Right atrium auricular region (tissue), 2 donors: Measurements from ENCODE around the gene MANBA. TPM values are rescaled to one million over a fixed set of nuclear protein-coding genes. Genes with fewer than 3 reads are reported as not detected.

Experiments
- DNase-seq: peaks from one replicate; pipeline ENCODE4 v3.0.0-alpha.2; 2019; ENCODE audit warnings: low spot score
- H3K27ac ChIP-seq, 2 donors: fragments of 200-600 bp; sonication (generic); 1 replicate in 1 of 2; 2 replicates in 1 of 2; pipeline ENCODE4 v1.5.1; 2016 to 2019
- H3K27me3 ChIP-seq, 2 donors: fragments of 200-600 bp; sonication (generic); one replicate each; pipeline versions ENCODE4 v1.5.1 to v1.6.0; 2017 to 2019
- H3K36me3 ChIP-seq: fragments of 200-600 bp; sonication (generic); one replicate; pipeline ENCODE4 v1.5.1; 2016
- H3K4me1 ChIP-seq, 2 donors: fragments of 200-600 bp; sonication (generic); one replicate each; pipeline versions ENCODE4 v1.5.1 to v1.6.0; 2017 to 2019
- H3K4me3 ChIP-seq, 2 donors: fragments of 200-600 bp; sonication (generic); 1 replicate in 1 of 2; 2 replicates in 1 of 2; pipeline ENCODE4 v1.5.1; 2017 to 2019; ENCODE audit warnings: mild to moderate bottlenecking in 1 of 2, moderate library complexity in 1 of 2
- H3K9me3 ChIP-seq, 2 donors: fragments of 200-600 bp; sonication (generic); one replicate each; pipeline ENCODE4 v1.5.1; 2019
- total RNA-seq, 2 donors: library from RNA; depleted of rRNA; stranded (reverse); fragments of >200 nt; gene quantifications; one replicate each; pipeline ENCODE4 v1.1.0, GENCODE V29; 2016
- TF ChIP-seq, protein P1 (sequence below), 2 donors: fragments of 200-600 bp; sonication (generic); IDR thresholded peaks; one replicate each; pipeline ENCODE4 v1.5.1; 2019; ENCODE audit warnings: antibody characterized with exemption in 2 of 2

The MANBA gene
- total RNA-seq, 2 donors from 2014 or later = 26.9 to 41.6 TPM

- no peak overlapping the region for H3K27ac ChIP-seq
- H3K36me3 ChIP-seq = no peaks in the 10 kb centered on the region
- H3K4me1 ChIP-seq = no peaks in the 10 kb centered on the region
- no peaks in the 10 kb centered on the region for H3K27me3 ChIP-seq
- H3K9me3 ChIP-seq = no peaks in the 10 kb centered on the region
- DNase-seq = no peak
- TF ChIP-seq, protein P1, sequence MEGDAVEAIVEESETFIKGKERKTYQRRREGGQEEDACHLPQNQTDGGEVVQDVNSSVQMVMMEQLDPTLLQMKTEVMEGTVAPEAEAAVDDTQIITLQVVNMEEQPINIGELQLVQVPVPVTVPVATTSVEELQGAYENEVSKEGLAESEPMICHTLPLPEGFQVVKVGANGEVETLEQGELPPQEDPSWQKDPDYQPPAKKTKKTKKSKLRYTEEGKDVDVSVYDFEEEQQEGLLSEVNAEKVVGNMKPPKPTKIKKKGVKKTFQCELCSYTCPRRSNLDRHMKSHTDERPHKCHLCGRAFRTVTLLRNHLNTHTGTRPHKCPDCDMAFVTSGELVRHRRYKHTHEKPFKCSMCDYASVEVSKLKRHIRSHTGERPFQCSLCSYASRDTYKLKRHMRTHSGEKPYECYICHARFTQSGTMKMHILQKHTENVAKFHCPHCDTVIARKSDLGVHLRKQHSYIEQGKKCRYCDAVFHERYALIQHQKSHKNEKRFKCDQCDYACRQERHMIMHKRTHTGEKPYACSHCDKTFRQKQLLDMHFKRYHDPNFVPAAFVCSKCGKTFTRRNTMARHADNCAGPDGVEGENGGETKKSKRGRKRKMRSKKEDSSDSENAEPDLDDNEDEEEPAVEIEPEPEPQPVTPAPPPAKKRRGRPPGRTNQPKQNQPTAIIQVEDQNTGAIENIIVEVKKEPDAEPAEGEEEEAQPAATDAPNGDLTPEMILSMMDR (IDR thresholded peaks at IDR 0.05) = no peak
- H3K4me3 ChIP-seq = no peak overlapping the region
These were observed 73.3 kb downstream of the MANBA start for GRCh38 chr4:102687373-102687981.

DNA sequence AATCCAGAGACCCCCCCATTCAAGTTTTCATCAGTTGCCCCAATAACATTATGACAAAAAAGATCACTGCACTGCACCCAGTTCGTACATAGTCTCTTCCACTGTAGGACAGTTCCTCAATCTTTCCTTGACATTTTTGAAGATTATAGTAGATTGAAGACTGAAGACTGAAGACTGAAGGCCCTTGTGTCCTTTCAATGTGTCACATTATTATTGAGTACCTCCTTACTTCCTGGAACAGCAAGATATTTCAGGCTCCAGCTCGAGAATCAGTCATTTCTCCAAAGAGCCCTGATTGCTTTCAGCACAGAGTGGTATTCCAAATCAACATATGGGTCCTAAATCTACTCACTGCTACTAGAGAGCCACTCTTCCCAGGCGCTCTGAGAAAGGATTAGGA, 75.0 kb downstream of the MANBA start:
- H3K9me3 ChIP-seq = no peaks in the 10 kb centered on the region
- no peak for DNase-seq
- no peak overlapping the region for H3K4me3 ChIP-seq
- no peak overlapping the region for H3K27ac ChIP-seq
- H3K27me3 ChIP-seq = no peaks in the 10 kb centered on the region
- no peaks in the 10 kb centered on the region for H3K4me1 ChIP-seq
- no peaks in the 10 kb centered on the region for H3K36me3 ChIP-seq
- TF ChIP-seq, protein P1 (IDR thresholded peaks at IDR 0.05) = no peak

DNA sequence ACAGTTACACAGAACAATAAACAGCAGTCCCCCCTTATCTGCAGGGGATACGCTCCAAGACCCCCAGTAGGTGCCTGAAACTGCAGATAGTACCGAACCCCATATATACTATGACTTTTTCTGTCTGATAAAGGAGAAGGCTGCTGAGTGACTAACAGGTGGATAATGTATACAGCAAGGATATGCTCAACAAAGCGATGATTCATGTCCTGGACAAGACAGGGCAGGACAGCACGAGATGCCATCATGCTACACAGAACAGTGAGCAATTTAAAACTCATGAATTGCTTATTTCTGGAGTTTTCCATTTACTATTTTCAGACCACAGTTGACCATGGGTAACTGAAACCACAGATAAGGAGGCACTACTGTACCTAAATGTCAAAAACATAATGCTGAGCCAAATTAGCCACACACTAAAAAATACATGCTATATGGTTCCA, 76.1 kb downstream of the MANBA start:
- Histone ChIP-seq H3K36me3 (no peaks in the 10 kb centered on the region), H3K27me3 (no peaks in the 10 kb centered on the region), H3K27ac (no peak overlapping the region), H3K9me3 (no peaks in the 10 kb centered on the region), H3K4me3 (no peak overlapping the region), H3K4me1 (no peaks in the 10 kb centered on the region)
- TF ChIP-seq, protein P1 (IDR thresholded peaks at IDR 0.05) = no peak
- no peak for DNase-seq

- Histone ChIP-seq H3K36me3 (no peaks in the 10 kb centered on the region), H3K27ac (no peak overlapping the region), H3K9me3 (no peaks in the 10 kb centered on the region), H3K4me1 (no peaks in the 10 kb centered on the region), H3K27me3 (no peaks in the 10 kb centered on the region), H3K4me3 (no peak overlapping the region)
- TF ChIP-seq, protein P1 (IDR thresholded peaks at IDR 0.05) = no peak
- no peak for DNase-seq
These were observed 76.7 kb downstream of the MANBA start for GRCh38 chr4:102683881-102684609.

GRCh38 chr4:102678695-102679335, 82.0 kb downstream of the MANBA start:
- no peaks in the 10 kb centered on the region for H3K36me3 ChIP-seq
- H3K27ac ChIP-seq = no peak overlapping the region
- no peaks in the 10 kb centered on the region for H3K27me3 ChIP-seq
- TF ChIP-seq, protein P1 (IDR thresholded peaks at IDR 0.05) = no peak
- DNase-seq = no peak
- no peaks in the 10 kb centered on the region for H3K9me3 ChIP-seq
- no peaks in the 10 kb centered on the region for H3K4me1 ChIP-seq
- H3K4me3 ChIP-seq = no peak overlapping the region
